ENCODE results near the gene TRPM2. TPM values are rescaled to one million over a fixed set of nuclear protein-coding genes. Genes with fewer than 3 reads are reported as not detected.

TRPM2 gene
- total RNA-seq, 1 donor from 2014 or later = 3.9 TPM

- no peak for TF ChIP-seq CTCF (IDR thresholded peaks at IDR 0.05)
- peaks cover 4% of the 10 kb centered on the region for H3K4me1 Mint-ChIP-seq
- no peak for ATAC-seq (ENCODE audit: low read depth)
- H3K36me3 Mint-ChIP-seq (ENCODE audit: low read depth) = no peaks in the 10 kb centered on the region
- intact Hi-C loops (cut with micrococcal nuclease) = no loop called here
- H3K27me3 Mint-ChIP-seq = peaks cover 4% of the 10 kb centered on the region
- CTCF ChIA-PET = no interaction called here
- no peak overlapping the region for H3K4me3 Mint-ChIP-seq
- no peak for DNase-seq
- no peak overlapping the region for H3K27ac Mint-ChIP-seq
- POLR2A ChIA-PET = no interaction called here
- no peaks in the 10 kb centered on the region for H3K9me3 Mint-ChIP-seq
Measured at GRCh38 chr21:44480200-44481053, 127.0 kb downstream of the TRPM2 start.

- TF ChIP-seq CTCF (IDR thresholded peaks at IDR 0.05) = no peak
- DNase-seq (no peak), ATAC-seq (ENCODE audit: low read depth) (no peak)
- CTCF ChIA-PET = no interaction called here
- H3K4me1 Mint-ChIP-seq = peaks cover 4% of the 10 kb centered on the region
- no peaks in the 10 kb centered on the region for H3K36me3 Mint-ChIP-seq (ENCODE audit: low read depth)
- H3K9me3 Mint-ChIP-seq = peaks cover 2% of the 10 kb centered on the region
- H3K4me3 Mint-ChIP-seq = no peak overlapping the region
- POLR2A ChIA-PET = no interaction called here
- peaks cover 4% of the 10 kb centered on the region for H3K27me3 Mint-ChIP-seq
- intact Hi-C loops (cut with micrococcal nuclease) = no loop called here
- H3K27ac Mint-ChIP-seq = no peak overlapping the region
Measured at GRCh38 chr21:44482581-44483287, 129.3 kb downstream of the TRPM2 start.

- Mint-ChIP-seq H3K4me1 (peaks cover 4% of the 10 kb centered on the region), H3K27me3 (peaks cover 2% of the 10 kb centered on the region), H3K9me3 (peaks cover 5% of the 10 kb centered on the region), H3K27ac (no peak overlapping the region), H3K4me3 (no peak overlapping the region), H3K36me3 (ENCODE audit: low read depth) (no peaks in the 10 kb centered on the region)
- POLR2A ChIA-PET = no interaction called here
- TF ChIP-seq CTCF (IDR thresholded peaks at IDR 0.05) = no peak
- intact Hi-C loops (cut with micrococcal nuclease) = no loop called here
- DNase-seq = no peak
- CTCF ChIA-PET = no interaction called here
- ATAC-seq (ENCODE audit: low read depth) = no peak
Measured at GRCh38 chr21:44483288-44484237, 130.1 kb downstream of the TRPM2 start.

- Mint-ChIP-seq H3K9me3 (peaks cover 5% of the 10 kb centered on the region), H3K27me3 (peaks cover 2% of the 10 kb centered on the region), H3K4me3 (no peak overlapping the region), H3K27ac (no peak overlapping the region), H3K36me3 (ENCODE audit: low read depth) (no peaks in the 10 kb centered on the region), H3K4me1 (no peaks in the 10 kb centered on the region)
- CTCF ChIA-PET = no interaction called here
- intact Hi-C loops (cut with micrococcal nuclease) = no loop called here
- POLR2A ChIA-PET = no interaction called here
- ATAC-seq (ENCODE audit: low read depth) (no peak), DNase-seq (no peak)
- no peak for TF ChIP-seq CTCF (IDR thresholded peaks at IDR 0.05)
Measured at GRCh38 chr21:44484498-44485253, 131.3 kb downstream of the TRPM2 start.

Measured in activated B cell treated with CpG ODN at 0.5 μM for 24 hours (primary cell).